SK-N-SH treated with all-trans-retinoic acid at 6 μM for 48 hours (cell line): ENCODE results near the gene GPR156.

Experiments used
- ESRRG ChIP-seq: fragments of 250-450 bp; sonication (Bioruptor Pico); IDR thresholded peaks from 2 replicates; pipeline ENCODE4 v1.6.1; 2021; ENCODE audit warnings: mild to moderate bottlenecking
- RARB ChIP-seq: fragments of 250-450 bp; sonication (Bioruptor Pico); IDR thresholded peaks from 2 replicates; pipeline ENCODE4 v1.8.0; 2021; ENCODE audit warnings: mild to moderate bottlenecking, moderate library complexity
- ZC3H10 ChIP-seq: fragments of 250-450 bp; sonication (Bioruptor Pico); IDR thresholded peaks from 2 replicates; pipeline ENCODE4 v1.5.1; 2021; ENCODE audit warnings: mild to moderate bottlenecking, moderate library complexity
- ZFP30 ChIP-seq: fragments of 450-650 bp; formaldehyde crosslinking; IDR thresholded peaks from 2 replicates; pipeline ENCODE4 v1.5.0; 2022; ENCODE audit warnings: mild to moderate bottlenecking, moderate library complexity
- ZNF70 ChIP-seq: fragments of 450-650 bp; formaldehyde crosslinking; IDR thresholded peaks from 2 replicates; pipeline ENCODE4 v1.5.0; 2020; ENCODE audit warnings: mild to moderate bottlenecking, moderate library complexity
- TF ChIP-seq, protein P1 (sequence below): fragments of 250-450 bp; sonication (Bioruptor Pico); IDR thresholded peaks from 2 replicates; pipeline ENCODE4 v1.8.0; 2020; ENCODE audit warnings: mild to moderate bottlenecking, moderate library complexity, borderline replicate concordance

DNA sequence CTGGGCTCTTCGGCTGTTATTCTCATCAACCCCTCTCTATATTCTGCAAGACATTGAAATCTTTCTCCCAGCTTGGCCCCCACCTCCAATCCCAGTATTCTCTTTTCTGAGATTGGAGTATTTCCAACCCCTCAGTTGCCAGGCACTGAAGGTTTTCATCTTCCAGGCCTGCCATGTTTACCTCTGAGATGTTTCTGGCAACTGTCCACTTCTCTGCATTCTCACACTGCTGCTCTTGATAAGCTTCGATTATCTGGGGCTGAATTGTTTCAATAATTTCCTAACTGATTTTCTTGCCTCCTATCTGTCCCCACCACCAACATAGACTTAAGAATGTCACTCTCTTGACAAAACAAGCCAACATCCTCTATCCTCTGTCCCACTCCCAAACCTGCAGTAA lies 1.4 kb upstream of the GPR156 start:
- TF ChIP-seq ZNF70: no peak
- TF ChIP-seq RARB: no peak
- no peak for TF ChIP-seq ZC3H10 (CRISPR knock-in tag)
- TF ChIP-seq ZFP30 (CRISPR knock-in tag): no peak
- TF ChIP-seq, protein P1, sequence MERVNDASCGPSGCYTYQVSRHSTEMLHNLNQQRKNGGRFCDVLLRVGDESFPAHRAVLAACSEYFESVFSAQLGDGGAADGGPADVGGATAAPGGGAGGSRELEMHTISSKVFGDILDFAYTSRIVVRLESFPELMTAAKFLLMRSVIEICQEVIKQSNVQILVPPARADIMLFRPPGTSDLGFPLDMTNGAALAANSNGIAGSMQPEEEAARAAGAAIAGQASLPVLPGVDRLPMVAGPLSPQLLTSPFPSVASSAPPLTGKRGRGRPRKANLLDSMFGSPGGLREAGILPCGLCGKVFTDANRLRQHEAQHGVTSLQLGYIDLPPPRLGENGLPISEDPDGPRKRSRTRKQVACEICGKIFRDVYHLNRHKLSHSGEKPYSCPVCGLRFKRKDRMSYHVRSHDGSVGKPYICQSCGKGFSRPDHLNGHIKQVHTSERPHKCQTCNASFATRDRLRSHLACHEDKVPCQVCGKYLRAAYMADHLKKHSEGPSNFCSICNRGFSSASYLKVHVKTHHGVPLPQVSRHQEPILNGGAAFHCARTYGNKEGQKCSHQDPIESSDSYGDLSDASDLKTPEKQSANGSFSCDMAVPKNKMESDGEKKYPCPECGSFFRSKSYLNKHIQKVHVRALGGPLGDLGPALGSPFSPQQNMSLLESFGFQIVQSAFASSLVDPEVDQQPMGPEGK: no peak
- no peak for TF ChIP-seq ESRRG (CRISPR knock-in tag)
